Measurements from ENCODE around the gene REN. TPM values are rescaled to one million over a fixed set of nuclear protein-coding genes. Genes with fewer than 3 reads are reported as not detected.

Gene REN
- total RNA-seq, 4 donors from 2014 or later: 0.38 to 0.99 TPM; not detected in 2

GRCh38 chr1:204141131-204141530 lies 25.0 kb downstream of the REN start:
- H3K9me3 ChIP-seq: no peaks in the 10 kb centered on the region
- peaks cover 0 to 31% (median 0%) of the 10 kb centered on the region in 3 donors for H3K4me1 ChIP-seq
- intact Hi-C loops (cut with DNase I): no loop called here
- 75 to 83% methylated on average over 1 to 2 of the region's 3 CpGs for WGBS, 2 donors
- H3K27me3 ChIP-seq: no peaks in the 10 kb centered on the region
- H3K27ac ChIP-seq: no peak overlapping the region
- peaks cover 0 to 73% (median 0%) of the 10 kb centered on the region in 3 donors for H3K36me3 ChIP-seq
- no peak for TF ChIP-seq POLR2A (IDR thresholded peaks at IDR 0.05)
- TF ChIP-seq CTCF (IDR thresholded peaks at IDR 0.05): no peak
- no peak overlapping the region for H3K4me3 ChIP-seq
- DNase-seq: no peak

GRCh38 chr1:204139952-204140351 lies 26.2 kb downstream of the REN start:
- H3K4me1 ChIP-seq: peaks cover 0 to 27% (median 0%) of the 10 kb centered on the region in 3 donors
- H3K4me3 ChIP-seq: no peak overlapping the region
- 87 to 95% methylated on average over 6 of the region's 6 CpGs for WGBS, 2 donors
- TF ChIP-seq CTCF (IDR thresholded peaks at IDR 0.05) (no peak), POLR2A (IDR thresholded peaks at IDR 0.05) (no peak)
- intact Hi-C loops (cut with DNase I): no loop called here
- DNase-seq: no peak
- no peaks in the 10 kb centered on the region for H3K27me3 ChIP-seq
- peaks cover 0 to 76% (median 0%) of the 10 kb centered on the region in 3 donors for H3K36me3 ChIP-seq
- H3K27ac ChIP-seq: no peak overlapping the region
- H3K9me3 ChIP-seq: no peaks in the 10 kb centered on the region

GRCh38 chr1:204139088-204139487 lies 27.0 kb downstream of the REN start:
- Histone ChIP-seq H3K27me3 (no peaks in the 10 kb centered on the region), H3K27ac (no peak overlapping the region), H3K9me3 (no peaks in the 10 kb centered on the region), H3K4me3 (no peak overlapping the region), H3K36me3 (peaks cover 0 to 85% (median 0%) of the 10 kb centered on the region in 3 donors), H3K4me1 (peaks cover 0 to 18% (median 0%) of the 10 kb centered on the region in 3 donors)
- WGBS, 2 donors: 62 to 85% methylated on average over 2 of the region's 2 CpGs
- TF ChIP-seq CTCF (IDR thresholded peaks at IDR 0.05): no peak
- no peak for TF ChIP-seq POLR2A (IDR thresholded peaks at IDR 0.05)
- intact Hi-C loops (cut with DNase I): no loop called here
- no peak for DNase-seq

- DNase-seq: no peak
- H3K36me3 ChIP-seq: peaks cover 0 to 84% (median 0%) of the 10 kb centered on the region in 3 donors
- intact Hi-C loops (cut with DNase I): no loop called here
These were observed 29.3 kb downstream of the REN start for GRCh38 chr1:204136814-204137213.

GRCh38 chr1:204134103-204134502 lies 32.0 kb downstream of the REN start:
- peaks cover 22 to 51% (median 27%) of the 10 kb centered on the region in 3 donors for H3K4me1 ChIP-seq
- WGBS, 2 donors: 71 to 83% methylated on average over 6 to 8 of the region's 11 CpGs
- no peak overlapping the region for H3K4me3 ChIP-seq
- DNase-seq: no peak
- H3K27me3 ChIP-seq: no peaks in the 10 kb centered on the region
- TF ChIP-seq CTCF (IDR thresholded peaks at IDR 0.05): no peak
- TF ChIP-seq POLR2A (IDR thresholded peaks at IDR 0.05): no peak
- H3K27ac ChIP-seq: no peak overlapping the region
- no peaks in the 10 kb centered on the region for H3K9me3 ChIP-seq
- intact Hi-C loops (cut with DNase I): no loop called here
- H3K36me3 ChIP-seq: peaks cover 0 to 62% (median 0%) of the 10 kb centered on the region in 3 donors

More at GRCh38 chr1:204136814-204137213, 29.3 kb downstream of the REN start:
- TF ChIP-seq POLR2A (IDR thresholded peaks at IDR 0.05) (no peak), CTCF (IDR thresholded peaks at IDR 0.05) (no peak)
- Histone ChIP-seq H3K27ac (no peak overlapping the region), H3K4me3 (no peak overlapping the region), H3K4me1 (peaks cover 0 to 24% (median under 1%) of the 10 kb centered on the region in 3 donors), H3K27me3 (no peaks in the 10 kb centered on the region), H3K9me3 (no peaks in the 10 kb centered on the region)
- 73% methylated on average over 2 of the region's 2 CpGs; no CpG with 5 or more reads in 1 of the 2 donors for WGBS, 2 donors
